Measurements from ENCODE around the gene SYNDIG1.

DNA sequence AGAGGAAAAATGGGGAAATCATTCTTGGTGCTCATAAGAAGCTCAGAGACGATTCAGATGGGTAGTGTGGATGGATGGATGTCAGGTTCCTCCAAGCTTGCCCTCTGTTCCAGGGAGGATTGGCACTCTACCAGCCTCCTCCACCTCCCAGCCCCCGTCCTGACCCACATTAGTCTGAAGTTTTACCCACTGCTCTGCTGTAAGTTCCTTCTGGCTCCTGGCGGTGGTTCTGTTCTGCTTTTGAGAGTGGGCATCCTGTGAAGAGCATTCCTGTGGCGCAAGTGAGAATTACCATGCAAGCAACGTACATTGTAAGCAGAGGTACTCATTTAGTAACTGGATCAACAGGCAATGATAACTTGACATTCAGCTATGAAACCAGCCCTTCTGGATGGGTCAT is 103.4 kb downstream of the SYNDIG1 start:
- TF ChIP-seq, protein P1, sequence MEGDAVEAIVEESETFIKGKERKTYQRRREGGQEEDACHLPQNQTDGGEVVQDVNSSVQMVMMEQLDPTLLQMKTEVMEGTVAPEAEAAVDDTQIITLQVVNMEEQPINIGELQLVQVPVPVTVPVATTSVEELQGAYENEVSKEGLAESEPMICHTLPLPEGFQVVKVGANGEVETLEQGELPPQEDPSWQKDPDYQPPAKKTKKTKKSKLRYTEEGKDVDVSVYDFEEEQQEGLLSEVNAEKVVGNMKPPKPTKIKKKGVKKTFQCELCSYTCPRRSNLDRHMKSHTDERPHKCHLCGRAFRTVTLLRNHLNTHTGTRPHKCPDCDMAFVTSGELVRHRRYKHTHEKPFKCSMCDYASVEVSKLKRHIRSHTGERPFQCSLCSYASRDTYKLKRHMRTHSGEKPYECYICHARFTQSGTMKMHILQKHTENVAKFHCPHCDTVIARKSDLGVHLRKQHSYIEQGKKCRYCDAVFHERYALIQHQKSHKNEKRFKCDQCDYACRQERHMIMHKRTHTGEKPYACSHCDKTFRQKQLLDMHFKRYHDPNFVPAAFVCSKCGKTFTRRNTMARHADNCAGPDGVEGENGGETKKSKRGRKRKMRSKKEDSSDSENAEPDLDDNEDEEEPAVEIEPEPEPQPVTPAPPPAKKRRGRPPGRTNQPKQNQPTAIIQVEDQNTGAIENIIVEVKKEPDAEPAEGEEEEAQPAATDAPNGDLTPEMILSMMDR (IDR thresholded peaks at IDR 0.05) = no peak
- no peak for TF ChIP-seq POLR2AphosphoS5 (IDR thresholded peaks at IDR 0.05)

All from prostate gland (tissue), 2 donors.